Endometrial microvascular endothelial cells (primary cell): ENCODE measurements around the gene CPEB3. TPM values are rescaled to one million over a fixed set of nuclear protein-coding genes. Genes with fewer than 3 reads are reported as not detected.
"Not testable (repeated sequence)": the region's sequence is repeated elsewhere in the genome, so short reads cannot be mapped to it uniquely, and the experiment has no call there.

ENCODE experiments used
- in situ Hi-C: cut with HindIII; loops from 2 replicates; pipeline ENCODE4 v1.10.0; 2017; ENCODE audit warnings: low sequenced_read_pairs, low pct_unique_long_range_greater_than_20kb; ENCODE audit errors: inconsistent ontology term
- total RNA-seq: library from RNA; depleted of rRNA; stranded (reverse); fragments of >200 nt; gene quantifications from one replicate; pipeline ENCODE4 v1.2.3, GENCODE V29; 2015; ENCODE audit errors: inconsistent ontology term

Gene CPEB3
- total RNA-seq, 1 donor from 2014 or later: 0.37 TPM

DNA sequence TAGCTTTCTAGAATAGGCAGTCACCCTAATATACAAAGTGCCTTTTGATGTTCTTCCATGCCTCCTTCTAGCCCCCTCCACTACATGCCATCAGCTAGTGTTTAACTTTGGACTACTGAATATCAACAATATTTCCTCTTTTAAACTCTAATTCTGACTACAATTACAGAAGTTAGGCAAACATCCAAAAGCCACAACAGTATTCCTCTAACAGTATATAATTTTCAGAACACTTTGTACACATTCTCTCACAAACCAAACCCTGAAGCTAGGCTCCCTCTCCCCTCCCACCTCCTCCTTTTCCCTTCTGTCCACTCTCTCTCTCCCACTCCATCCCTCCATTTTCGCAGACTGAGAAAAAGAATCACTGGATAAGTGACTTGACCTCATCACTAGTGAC lies 59.7 kb downstream of the CPEB3 start:
- in situ Hi-C loops: no loop called here

DNA sequence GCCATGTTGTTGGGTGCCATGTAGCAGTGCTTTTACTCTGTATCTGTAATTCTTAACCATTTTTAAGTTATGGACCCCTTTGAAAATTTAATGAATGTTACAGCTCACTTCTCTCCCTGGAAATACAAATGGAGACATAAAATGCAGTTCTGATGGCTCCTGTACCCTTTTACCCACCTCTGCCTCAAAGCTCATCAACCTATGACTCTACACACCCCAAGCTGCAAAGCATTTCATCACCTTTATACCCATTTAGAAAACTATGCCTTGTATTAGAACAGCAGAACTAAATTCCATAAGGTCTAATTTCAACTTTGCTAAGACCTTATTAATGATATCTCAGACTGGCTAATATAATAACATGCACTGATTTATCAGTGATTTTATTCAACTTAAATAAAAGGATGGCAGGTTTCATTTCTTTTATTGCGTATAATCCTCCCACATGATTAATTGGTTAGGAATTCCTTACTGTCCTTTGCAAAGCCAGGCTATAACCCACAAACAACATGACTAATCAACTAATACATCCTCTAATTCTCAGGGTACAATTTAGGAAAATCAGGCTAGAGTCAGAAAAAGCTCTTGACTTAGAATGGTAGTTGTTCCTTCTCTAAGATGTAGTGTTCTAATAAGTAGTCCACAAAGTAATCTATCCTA lies 68.1 kb downstream of the CPEB3 start:
- in situ Hi-C loops: no loop called here

DNA sequence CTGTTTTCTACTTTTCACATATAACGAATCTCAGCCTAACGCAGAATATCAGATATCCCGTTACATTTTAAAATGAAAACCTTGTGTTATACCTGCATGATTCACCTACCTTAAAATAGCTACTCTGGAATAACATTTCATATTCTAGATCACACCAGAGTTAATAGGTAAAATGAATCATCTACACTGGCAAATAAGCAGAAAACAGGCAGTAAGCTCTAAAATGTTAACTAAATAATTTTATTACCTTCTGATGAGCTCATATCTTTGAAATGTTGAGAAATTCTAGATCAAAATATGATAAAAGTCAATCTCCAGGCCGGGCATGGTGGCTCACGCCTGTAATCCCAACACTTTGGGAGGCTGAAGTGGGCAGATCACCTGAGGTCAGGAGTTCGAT lies 71.3 kb downstream of the CPEB3 start:
- in situ Hi-C loops: no loop called here

DNA sequence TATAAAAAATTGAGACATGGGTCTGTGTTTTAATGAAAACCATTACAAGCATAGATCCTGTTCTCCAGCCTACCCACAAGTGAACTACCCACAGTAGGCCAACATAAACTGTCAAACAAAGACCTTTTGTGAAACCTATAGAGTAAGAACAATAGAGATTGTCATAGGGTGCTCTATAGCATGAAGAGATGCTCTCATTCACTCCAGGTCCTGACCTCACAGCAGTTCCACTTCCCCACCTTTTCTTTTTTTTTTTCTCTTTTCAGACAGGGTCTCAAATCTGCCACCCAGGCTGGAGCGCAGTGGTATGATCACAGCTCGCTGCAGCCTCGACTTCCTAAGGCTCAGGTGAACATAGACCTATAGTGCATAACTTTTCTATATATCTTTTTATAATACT lies 72.3 kb downstream of the CPEB3 start:
- in situ Hi-C loops: no loop called here

DNA sequence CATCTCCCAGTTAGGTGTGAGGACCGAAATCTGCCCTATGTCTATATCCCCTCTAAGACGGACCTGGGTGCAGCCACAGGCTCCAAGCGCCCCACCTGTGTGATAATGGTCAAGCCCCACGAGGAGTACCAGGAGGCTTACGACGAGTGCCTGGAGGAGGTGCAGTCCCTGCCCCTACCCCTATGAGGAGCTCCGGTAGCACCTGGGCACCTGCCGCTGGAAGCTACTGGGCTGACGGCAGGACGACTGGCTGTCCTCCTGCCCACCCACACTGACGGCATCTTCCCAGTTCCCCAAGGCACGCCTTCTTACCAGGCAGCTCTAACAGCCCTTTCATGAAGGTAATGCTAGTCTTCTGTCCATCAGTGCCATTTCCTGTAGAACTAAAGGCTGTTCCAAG lies 74.3 kb downstream of the CPEB3 start:
- in situ Hi-C loops: not testable (repeated sequence)

DNA sequence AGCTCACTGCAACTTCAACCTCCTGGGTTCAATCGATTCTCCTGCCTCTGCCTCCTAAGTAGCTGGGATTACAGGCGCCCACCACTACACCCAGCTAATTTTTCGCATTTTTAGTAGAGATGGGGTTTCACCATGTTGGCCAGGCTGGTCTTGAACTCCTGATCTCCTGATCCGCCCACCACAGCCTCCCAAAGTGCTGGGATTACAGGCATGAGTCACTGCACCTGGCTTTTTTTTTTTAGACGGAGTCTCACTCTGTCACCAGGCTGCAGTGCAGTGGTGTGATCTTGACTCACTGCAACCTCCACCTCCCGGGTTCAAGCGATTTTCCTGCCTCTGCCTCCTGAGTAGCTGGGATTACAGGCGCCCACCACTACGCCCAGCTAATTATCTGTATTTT lies 75.7 kb downstream of the CPEB3 start:
- in situ Hi-C loops: not testable (repeated sequence)

DNA sequence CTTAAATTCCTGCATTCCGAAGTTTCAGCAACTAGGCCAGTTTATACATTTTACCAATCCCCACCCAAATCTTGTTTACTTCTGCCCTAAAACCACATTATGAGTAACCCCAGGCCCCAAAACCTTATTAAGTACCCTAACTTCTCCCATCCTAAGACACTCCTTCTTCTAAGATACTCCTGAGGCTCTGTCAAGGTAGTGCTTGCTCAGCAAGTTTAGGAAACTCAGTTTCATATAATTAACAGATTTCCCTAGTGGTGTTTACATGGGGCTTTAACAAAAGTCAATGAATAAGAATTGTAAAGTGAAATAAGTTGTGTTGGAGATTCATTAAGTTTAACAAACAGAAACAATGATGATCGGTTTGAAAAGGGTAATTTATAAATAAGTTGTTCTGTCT lies 77.8 kb downstream of the CPEB3 start:
- in situ Hi-C loops: no loop called here

DNA sequence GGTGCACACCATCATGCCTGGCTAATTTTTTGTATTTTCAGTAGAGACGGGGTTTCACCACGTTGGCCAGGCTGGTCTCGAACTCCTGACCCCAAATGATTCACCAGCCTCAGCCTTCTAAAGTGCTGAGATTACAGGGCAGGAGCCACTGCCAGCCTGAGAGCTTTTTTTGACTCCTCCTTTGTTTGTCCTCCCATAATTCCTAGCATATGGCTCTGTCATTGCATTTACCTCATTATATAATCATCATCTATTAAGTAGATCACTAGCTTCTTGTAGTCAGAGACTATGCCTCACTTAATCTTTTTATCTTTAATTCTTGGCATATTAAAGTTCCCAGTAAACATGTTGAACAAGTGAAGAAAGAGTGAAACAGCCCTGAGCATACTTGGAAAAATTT lies 82.1 kb downstream of the CPEB3 start:
- in situ Hi-C loops: no loop called here

DNA sequence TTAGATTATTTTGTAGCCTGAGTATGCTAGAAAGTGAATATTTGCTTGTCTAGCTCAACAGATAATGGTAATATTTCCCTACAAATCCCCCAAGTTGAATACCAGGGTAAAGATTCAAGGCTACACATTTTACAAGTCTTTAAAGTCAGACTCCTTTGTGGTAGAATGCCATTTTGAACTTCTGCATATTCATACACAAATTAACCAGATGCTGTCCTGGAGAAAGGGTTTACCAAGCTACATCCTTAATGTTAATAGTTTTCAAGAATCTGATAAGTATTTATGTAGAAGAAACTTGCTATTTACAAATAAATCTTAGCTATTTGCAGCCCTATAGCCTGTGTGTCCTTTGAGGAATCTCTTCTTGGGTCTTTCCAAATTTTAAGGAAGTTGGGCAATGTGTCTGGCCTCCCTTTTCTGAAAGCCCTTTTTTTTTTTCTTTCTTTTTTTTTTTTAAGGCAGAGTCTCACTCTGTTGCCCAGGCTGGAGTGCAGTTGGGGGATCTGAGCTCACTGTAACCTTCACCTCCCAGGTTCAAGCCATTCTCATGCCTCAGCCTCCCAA lies 82.6 kb downstream of the CPEB3 start:
- in situ Hi-C loops: no loop called here

DNA sequence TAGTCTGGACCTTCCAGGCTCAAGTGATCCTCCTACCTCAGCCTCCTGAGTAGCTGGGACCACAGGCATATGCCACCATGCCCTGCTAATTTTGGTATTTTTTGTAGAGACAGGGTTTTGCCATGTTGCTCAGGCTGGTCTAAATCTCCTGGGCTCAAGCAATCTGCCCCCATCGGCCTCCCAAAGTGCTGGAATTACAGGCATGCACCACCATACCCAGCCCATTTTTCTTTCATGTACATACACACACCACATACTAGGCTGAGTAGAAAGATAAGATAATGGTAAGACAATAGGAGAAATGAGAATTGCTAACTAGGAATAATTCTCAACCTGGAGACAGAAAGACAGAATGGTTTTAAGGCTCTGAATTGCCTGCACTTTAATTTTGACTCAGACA lies 83.8 kb downstream of the CPEB3 start:
- in situ Hi-C loops: no loop called here

DNA sequence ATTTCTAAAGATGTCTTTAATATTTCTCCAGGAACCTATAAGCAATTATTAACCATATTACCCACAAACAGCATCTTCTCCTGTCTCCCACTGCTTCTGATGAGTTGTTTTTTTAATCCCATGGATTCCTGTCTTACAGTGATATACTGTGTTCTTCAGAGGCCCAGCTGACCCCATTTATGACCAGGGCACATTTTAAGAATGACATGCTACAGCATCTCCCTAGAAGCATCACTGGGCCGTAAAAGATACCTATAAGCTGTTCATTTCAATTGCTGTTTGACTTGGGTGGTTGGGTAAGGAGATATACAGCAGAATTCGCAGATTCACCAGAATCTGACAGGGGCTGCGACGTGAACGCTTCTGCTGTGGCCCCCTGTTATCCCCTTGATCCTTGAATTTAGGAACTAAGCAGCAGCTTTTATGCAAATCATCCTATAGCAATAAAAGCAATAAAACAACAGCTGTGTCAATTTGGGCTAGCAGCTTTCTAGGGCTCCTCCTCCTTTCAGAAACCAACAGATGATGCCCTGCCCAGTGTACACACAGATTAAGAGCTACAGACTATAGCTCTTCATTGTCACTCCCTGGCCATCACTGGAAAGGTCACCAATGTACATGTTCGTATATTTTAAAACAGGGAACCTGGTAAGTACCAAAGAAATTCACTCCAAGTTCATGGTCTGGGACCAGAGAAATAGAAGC lies 86.8 kb downstream of the CPEB3 start:
- in situ Hi-C loops: no loop called here

DNA sequence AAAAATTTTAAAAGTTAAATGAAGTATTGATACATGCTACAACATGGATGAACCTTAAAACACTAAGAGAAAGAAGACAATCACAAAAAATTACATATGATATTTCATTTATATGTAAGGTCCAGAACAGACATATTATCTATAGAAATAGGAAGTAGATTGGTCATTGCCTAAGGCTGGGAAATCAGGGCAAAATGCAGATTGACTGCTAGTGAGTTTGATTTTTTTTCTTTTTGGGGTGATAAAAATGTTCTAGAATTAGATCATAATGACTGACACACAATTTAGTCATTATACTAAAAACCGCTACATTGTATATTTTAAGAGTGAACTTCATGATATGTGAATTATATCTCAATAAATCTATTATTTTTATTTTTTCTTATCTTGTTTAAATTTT lies 88.3 kb downstream of the CPEB3 start:
- in situ Hi-C loops: no loop called here

DNA sequence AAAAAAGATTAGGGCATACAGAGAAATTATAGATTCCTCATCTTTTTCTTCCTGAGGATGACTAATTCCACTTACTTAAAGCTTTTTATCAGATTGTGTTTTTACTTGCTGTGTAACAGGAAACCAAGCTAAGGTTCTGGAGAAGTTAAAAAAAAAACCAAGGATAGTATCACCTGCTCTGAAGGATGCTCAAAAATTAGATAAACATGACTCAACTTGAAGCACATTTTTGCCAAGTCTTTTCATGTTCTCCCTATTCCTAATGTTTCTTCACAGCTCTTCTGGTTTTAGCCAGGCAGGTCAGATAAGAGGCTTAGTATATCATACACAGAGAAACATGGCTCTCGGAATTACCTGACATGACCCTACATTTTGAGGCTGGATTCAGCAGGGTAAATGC lies 90.3 kb downstream of the CPEB3 start:
- in situ Hi-C loops: no loop called here

DNA sequence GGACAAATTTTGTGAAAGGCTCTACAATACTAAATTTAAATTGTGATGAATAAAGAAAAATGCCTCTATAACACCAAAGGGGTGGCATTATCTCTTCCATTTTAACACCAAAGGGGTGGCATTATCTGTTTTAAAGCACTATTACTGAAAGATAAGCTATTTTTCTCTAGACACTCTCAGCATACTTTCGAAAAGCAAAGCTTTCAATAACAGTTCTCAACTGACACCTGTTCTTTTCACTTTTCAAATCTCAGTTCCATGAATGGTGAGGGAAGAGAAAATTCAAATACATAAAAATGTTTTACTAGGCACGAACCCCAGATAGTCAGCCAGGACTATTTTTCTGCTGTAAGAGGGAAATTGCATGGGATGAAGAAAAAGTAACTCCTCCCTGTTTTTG lies 103.8 kb downstream of the CPEB3 start:
- in situ Hi-C loops: no loop called here

DNA sequence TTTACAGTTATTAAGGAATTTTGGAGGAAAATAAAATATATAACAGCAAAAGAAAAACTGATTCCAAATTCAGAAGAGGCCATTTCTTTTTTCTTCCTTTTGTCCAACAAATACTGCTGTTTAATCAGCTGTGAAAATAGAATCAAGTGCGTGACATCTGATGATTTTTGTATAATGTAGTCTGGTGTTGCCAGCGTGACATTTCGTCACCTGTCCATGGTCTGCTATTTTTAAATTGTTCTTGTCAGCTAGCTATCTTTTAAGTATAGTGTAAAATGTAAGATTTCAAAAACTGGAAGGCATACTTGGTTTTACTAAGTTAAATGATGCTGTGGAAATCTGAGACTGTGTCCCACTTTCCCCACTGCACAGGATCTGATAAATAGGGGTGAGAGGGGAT lies 105.9 kb downstream of the CPEB3 start:
- in situ Hi-C loops: no loop called here

DNA sequence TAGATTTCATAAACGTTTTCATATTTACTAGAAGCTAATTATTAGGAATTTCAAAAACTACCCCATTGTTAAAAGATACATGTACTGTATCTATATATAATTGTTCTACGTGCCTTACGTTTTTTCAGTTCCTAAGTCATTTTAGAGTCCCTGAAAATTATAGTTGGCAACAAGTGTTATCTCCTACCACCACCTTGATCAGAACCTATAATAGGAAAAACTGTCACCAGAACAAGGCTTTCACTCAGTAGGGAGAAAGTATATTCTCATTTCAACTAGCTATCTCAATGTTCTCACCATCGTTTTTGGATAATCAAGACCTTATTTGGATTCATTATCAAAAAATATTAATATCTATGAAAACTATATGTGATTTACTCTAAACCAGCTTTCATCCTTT lies 107.7 kb downstream of the CPEB3 start:
- in situ Hi-C loops: no loop called here

DNA sequence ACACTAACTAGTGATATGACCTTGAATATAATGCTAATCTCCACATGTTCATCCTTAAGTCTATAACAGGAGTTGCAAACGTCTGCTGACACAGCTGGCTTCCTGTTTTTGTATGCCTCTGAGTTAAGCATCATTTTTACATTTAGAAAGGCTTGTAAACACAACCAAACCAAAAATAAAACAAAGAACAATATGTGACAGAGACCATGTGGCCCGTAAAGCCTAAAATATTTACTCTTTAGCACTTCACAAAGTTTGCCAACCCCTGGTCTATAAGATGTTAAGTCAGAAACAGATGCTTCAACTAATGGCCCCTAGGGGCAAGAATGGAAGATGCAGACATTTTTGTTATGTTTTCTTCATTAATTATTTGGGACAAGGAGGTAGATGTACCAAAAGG lies 109.3 kb downstream of the CPEB3 start:
- in situ Hi-C loops: no loop called here

DNA sequence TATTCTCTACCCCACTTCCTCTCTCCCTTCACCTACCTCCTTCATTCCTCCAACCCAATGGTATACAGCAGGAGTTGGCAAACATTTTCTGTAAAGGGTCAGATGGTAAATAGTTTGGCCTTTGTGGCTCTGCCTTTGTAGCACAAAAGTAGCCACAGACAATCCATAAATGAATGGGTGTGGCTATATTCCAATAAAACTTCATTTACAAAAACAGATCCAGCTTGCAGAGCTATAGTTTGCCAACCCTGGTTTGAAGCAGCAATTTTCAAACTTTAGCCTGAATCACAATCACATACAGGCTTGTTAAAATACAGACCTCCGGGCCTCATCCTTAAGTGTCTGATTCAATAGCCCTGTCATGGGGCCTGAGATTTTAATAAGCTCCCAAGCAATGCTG lies 110.5 kb downstream of the CPEB3 start:
- in situ Hi-C loops: no loop called here

DNA sequence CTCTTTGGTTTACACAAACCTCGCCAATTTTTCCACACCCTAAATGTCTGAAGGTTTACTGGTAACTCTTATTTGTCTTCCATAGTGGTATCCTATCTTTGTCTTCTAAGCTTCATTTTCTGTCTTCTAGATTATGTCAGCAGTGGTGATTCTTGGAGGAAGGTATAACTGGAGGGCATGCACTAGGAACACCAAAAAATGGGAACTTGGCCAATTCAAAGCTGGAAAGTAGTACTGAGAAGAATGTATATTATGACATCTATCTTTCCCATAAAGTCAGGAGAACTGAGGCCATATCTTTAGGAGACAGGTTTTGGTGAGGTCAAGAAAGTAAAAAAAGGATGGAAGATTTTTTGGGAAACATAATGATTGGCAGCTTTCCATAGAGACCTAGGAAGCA lies 113.3 kb downstream of the CPEB3 start:
- in situ Hi-C loops: no loop called here

DNA sequence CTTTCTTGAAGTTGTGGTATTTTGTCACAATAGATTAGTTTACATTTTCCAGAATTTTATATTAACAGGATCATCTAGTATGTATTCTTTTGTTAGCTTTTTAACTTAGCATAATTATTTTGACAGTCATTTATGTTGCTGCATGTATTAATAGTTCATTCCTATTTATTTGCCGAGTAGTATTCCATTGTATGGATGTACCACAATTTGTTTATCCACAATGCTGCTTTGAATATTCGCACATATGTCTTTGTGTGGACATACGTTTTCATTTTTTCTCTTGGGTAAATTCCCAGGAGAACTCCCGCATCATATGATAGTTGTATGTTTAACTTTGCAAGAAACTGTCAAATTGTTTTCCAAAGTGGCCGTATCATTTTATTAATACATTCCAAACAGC lies 115.7 kb downstream of the CPEB3 start:
- in situ Hi-C loops: no loop called here

DNA sequence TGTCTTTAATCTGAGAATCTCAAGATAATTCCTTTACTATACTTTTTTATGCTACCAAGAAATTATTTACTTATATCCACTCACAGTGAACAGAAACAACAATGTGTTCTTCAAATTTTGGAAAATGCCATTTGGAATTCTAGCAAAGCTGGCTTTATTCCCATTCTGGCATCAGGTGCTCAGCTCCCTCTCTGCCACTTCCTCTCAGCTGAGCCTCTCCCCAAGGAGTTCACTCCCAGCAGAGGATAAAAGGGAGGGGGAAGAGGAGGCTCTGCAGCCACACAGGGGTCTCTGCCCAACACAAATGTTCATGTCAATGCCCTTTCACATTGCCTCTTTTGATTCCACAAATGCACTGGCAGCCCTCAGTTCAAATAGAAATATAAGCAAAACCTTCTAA lies 116.9 kb downstream of the CPEB3 start:
- in situ Hi-C loops: no loop called here
